GM23248 (cell line): ENCODE measurements around the gene ELAVL4. TPM values are rescaled to one million over a fixed set of nuclear protein-coding genes. Genes with fewer than 3 reads are reported as not detected.

Experiments
- DNase-seq: peaks from one replicate; pipeline ENCODE4 v3.0.0-alpha.2; 2015
- H2AFZ ChIP-seq: fragments of 200-600 bp; sonication (generic); 2 replicates; pipeline ENCODE4 v1.6.1; 2016; ENCODE audit warnings: antibody characterized with exemption
- H3F3A ChIP-seq: fragments of 200-600 bp; sonication (generic); 2 replicates; pipeline ENCODE4 v1.6.1; 2016; ENCODE audit warnings: mild to moderate bottlenecking, antibody characterized with exemption, mixed run types; ENCODE audit not compliant: insufficient read depth
- H3K27ac ChIP-seq: fragments of 200-600 bp; sonication (generic); 2 replicates; pipeline ENCODE4 v1.5.1; 2016; ENCODE audit warnings: mild to moderate bottlenecking
- H3K27me3 ChIP-seq: fragments of 200-600 bp; sonication (generic); replicated peaks from 2 replicates; pipeline ENCODE4 v1.6.1; 2016; ENCODE audit warnings: mild to moderate bottlenecking; ENCODE audit not compliant: insufficient read depth
- H3K36me3 ChIP-seq: fragments of 200-600 bp; sonication (generic); 2 replicates; pipeline ENCODE4 v1.6.1; 2016; ENCODE audit warnings: low read depth, mild to moderate bottlenecking
- H3K4me1 ChIP-seq: fragments of 200-600 bp; sonication (generic); 2 replicates; pipeline ENCODE4 v1.6.1; 2016; ENCODE audit warnings: mild to moderate bottlenecking; ENCODE audit not compliant: insufficient read depth
- H3K4me2 ChIP-seq: fragments of 200-600 bp; sonication (generic); one replicate; pipeline ENCODE4 v1.6.1; 2016; ENCODE audit warnings: mild to moderate bottlenecking; ENCODE audit not compliant: unreplicated experiment
- H3K4me3 ChIP-seq: fragments of 200-600 bp; sonication (generic); 2 replicates; pipeline ENCODE4 v1.5.1; 2016; ENCODE audit warnings: mild to moderate bottlenecking
- H3K79me2 ChIP-seq: fragments of 200-600 bp; sonication (generic); 2 replicates; pipeline ENCODE4 v1.6.1; 2016; ENCODE audit warnings: mild to moderate bottlenecking; ENCODE audit not compliant: insufficient read depth
- H3K9ac ChIP-seq: fragments of 200-600 bp; sonication (generic); 2 replicates; pipeline ENCODE4 v1.6.1; 2016; ENCODE audit warnings: mild to moderate bottlenecking
- H3K9me2 ChIP-seq: fragments of 200-600 bp; sonication (generic); 2 replicates; pipeline ENCODE4 v1.6.1; 2016; ENCODE audit warnings: mixed run types, mild to moderate bottlenecking, moderate library complexity; ENCODE audit not compliant: insufficient read depth
- H3K9me3 ChIP-seq: fragments of 200-600 bp; sonication (generic); one replicate; pipeline ENCODE4 v1.6.1; 2017; ENCODE audit warnings: low read depth
- H4K20me1 ChIP-seq: fragments of 200-600 bp; sonication (generic); 2 replicates; pipeline ENCODE4 v1.6.0; 2016; ENCODE audit not compliant: insufficient read depth
- EZH2 ChIP-seq: fragments of 200-600 bp; sonication (generic); IDR thresholded peaks from 2 replicates; pipeline ENCODE4 v1.6.1; 2018; ENCODE audit warnings: antibody characterized with exemption, mild to moderate bottlenecking; ENCODE audit not compliant: insufficient read depth, poor library complexity, severe bottlenecking
- EZH2phosphoT487 ChIP-seq: fragments of 200-600 bp; sonication (generic); IDR thresholded peaks from 2 replicates; pipeline ENCODE4 v1.6.1; 2018; ENCODE audit warnings: antibody characterized with exemption, moderate library complexity, mild to moderate bottlenecking, low read depth; ENCODE audit not compliant: insufficient read depth
- WGBS, 2 experiments: methylation state at CpG; one replicate each; pipeline ENCODE4 v1.1.6; 2015 to 2017; ENCODE audit warnings: low lambda C conversion rate in 2 of 2, low coverage in 1 of 2; ENCODE audit errors: missing lambda C conversion rate in 2 of 2; 5-methylcytosine and 5-hydroxymethylcytosine counted together
- in situ Hi-C: fragments of 300-500 bp; cut with MboI; formaldehyde crosslinking; loops from 2 replicates; pipeline ENCODE4 v1.15.0; 2020
- polyA plus RNA-seq: library from polyadenylated mRNA; unstranded; fragments of >200 nt; fragmentation: Nextera tagmentation; extraction: Ambion mirVana; gene quantifications from 2 replicates; pipeline ENCODE4 v1.2.1, GENCODE V29; 2016
- total RNA-seq: library from RNA; depleted of rRNA; stranded (reverse); fragments of >200 nt; shearing (Covaris generic); gene quantifications from 2 replicates; pipeline ENCODE4 v1.2.3, GENCODE V29; 2014

The ELAVL4 gene
- total and polyA plus RNA-seq, 2 experiments from 2014 or later = 0.18 TPM; not detected in 1

DNA sequence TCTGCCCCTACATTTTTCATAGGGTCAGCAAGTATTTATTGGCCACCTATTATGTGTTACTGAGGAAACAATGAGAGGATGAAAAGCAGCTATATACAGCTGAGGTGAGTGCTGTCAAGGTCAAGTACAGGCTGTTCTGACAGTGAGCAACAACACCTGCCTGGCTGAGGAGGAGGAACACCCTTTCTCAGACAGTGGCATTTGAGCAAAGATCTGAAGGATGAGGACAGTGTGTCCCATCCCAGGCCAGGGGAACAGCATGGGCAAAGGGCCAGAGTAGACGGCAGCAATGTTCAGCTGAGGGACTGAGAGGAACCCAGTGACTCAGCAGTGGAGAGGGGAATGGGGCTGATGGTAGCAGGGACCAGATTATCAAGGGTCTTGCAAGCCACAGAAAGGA, 101.0 kb downstream of the ELAVL4 start:
- TF ChIP-seq EZH2 = no peak
- no peak for TF ChIP-seq EZH2phosphoT487
- no peak overlapping the region for H2AFZ ChIP-seq
- H4K20me1 ChIP-seq = no peaks in the 10 kb centered on the region
- H3F3A ChIP-seq = no peaks in the 10 kb centered on the region
- H3K4me1 ChIP-seq = no peaks in the 10 kb centered on the region
- no peaks in the 10 kb centered on the region for H3K9me2 ChIP-seq
- H3K27ac ChIP-seq = no peak overlapping the region
- H3K4me3 ChIP-seq = no peak overlapping the region
- H3K27me3 ChIP-seq = no peaks in the 10 kb centered on the region
- no peak for DNase-seq
- no peaks in the 10 kb centered on the region for H3K79me2 ChIP-seq
- no peak overlapping the region for H3K4me2 ChIP-seq
- 0 to 10% methylated on average over 1 of the region's 1 CpG for WGBS, 2 experiments
- in situ Hi-C loops = no loop called here
- H3K36me3 ChIP-seq = no peaks in the 10 kb centered on the region
- no peaks in the 10 kb centered on the region for H3K9me3 ChIP-seq
- H3K9ac ChIP-seq = no peak overlapping the region

DNA sequence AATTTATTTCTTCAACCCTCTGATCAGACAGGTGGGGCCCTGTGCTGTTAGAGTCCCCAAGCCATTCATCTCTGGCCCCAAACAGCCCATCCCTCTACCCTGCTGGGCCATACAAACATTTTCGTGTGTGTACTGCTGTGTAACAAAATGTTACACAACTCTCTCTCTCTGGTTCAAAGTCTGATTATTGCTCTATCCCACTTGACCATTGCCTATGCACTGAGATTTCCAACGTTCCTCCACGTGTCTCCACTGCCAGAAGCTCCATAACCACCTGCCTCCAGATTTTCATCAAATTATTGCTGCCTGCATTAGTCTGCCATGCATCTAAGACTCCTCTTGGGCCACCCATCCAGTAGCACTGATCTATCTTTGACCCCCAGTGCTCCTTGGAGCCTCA, 104.8 kb downstream of the ELAVL4 start:
- WGBS, 2 experiments = 3% methylated on average over 3 of the region's 3 CpGs

DNA sequence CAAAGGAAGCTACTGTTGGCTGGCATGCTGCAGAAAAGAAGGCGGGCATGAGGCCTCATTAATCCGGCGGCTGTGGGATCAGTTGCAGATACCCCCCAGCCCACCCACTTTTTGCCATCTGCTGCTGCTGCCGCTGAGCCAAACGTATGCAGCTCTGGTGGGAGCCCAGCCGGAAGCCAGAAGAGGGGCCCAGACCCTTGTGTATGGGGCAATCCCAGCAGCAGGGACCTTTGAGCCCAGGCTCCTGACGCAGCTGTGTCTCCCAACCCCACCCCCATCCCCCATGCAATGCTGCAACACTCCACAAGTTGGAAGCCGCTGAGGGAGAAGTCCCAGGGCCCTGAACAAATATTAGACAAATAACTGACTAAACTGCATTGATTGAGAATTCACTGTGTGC, 106.0 kb downstream of the ELAVL4 start:
- 21 to 31% methylated on average over 8 of the region's 8 CpGs for WGBS, 2 experiments
- Histone ChIP-seq H3F3A (no peaks in the 10 kb centered on the region), H4K20me1 (no peaks in the 10 kb centered on the region), H3K9me2 (no peaks in the 10 kb centered on the region), H3K79me2 (no peaks in the 10 kb centered on the region), H3K27me3 (no peaks in the 10 kb centered on the region), H3K4me3 (no peak overlapping the region), H3K4me2 (no peak overlapping the region), H3K9ac (no peak overlapping the region), H3K36me3 (no peaks in the 10 kb centered on the region), H2AFZ (no peak overlapping the region), H3K4me1 (no peaks in the 10 kb centered on the region), H3K9me3 (no peaks in the 10 kb centered on the region), H3K27ac (no peak overlapping the region)
- DNase-seq = no peak
- in situ Hi-C loops = no loop called here
- TF ChIP-seq EZH2phosphoT487 (no peak), EZH2 (no peak)

More for the DNA sequence above, 104.8 kb downstream of the ELAVL4 start:
- Histone ChIP-seq H3K9me2 (no peaks in the 10 kb centered on the region), H3K36me3 (no peaks in the 10 kb centered on the region), H3K4me2 (no peak overlapping the region), H4K20me1 (no peaks in the 10 kb centered on the region), H3K4me3 (no peak overlapping the region), H2AFZ (no peak overlapping the region), H3K4me1 (no peaks in the 10 kb centered on the region), H3K9me3 (no peaks in the 10 kb centered on the region), H3K9ac (no peak overlapping the region), H3K27me3 (no peaks in the 10 kb centered on the region), H3K27ac (no peak overlapping the region), H3F3A (no peaks in the 10 kb centered on the region), H3K79me2 (no peaks in the 10 kb centered on the region)
- in situ Hi-C loops = no loop called here
- no peak for DNase-seq
- TF ChIP-seq EZH2phosphoT487 (no peak), EZH2 (no peak)

DNA sequence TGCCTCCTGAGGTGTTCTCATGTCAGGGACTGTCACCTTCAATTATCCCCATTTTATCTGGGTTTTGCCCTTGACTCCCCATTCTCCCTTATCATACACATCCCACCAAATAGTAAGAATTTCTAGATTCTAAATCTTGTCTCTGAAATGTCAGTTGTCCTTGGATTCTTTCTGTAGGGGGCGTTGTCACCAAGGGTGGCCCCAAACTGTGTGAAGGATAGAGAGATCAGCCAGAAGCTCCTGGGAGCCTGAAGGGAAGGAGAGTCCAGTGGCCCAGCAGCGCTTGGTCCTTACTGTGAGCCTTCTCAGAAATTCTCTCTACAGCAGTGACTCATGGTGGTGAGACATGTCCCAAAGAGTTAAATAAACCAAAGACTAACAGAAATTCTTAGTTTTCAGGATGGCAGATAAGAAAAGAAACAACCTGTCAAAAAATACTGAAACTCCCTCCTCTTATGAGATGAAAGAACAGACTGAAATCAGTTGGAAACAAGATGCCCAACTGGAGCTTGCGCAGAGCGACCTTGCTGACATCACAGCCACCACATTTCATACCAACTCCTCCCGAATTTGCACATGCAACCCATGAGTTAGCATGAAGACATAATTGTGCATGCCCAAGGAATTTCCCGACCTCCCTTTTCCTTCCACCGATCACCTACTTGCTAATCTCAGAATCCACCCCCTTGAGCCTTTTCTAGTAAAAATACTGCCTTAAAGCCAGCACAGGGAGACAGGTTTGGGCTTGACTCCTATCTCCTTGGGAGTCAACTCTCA, 109.8 kb downstream of the ELAVL4 start:
- WGBS, 2 experiments = 27 to 32% methylated on average over 7 of the region's 7 CpGs
- H3K9me3 ChIP-seq = no peaks in the 10 kb centered on the region
- no peaks in the 10 kb centered on the region for H3K36me3 ChIP-seq
- H3K9ac ChIP-seq = no peak overlapping the region
- H3K79me2 ChIP-seq = no peaks in the 10 kb centered on the region
- H2AFZ ChIP-seq = no peak overlapping the region
- TF ChIP-seq EZH2phosphoT487 (no peak), EZH2 (no peak)
- no peaks in the 10 kb centered on the region for H3K4me1 ChIP-seq
- H4K20me1 ChIP-seq = no peaks in the 10 kb centered on the region
- DNase-seq = no peak
- H3F3A ChIP-seq = no peaks in the 10 kb centered on the region
- no peak overlapping the region for H3K4me3 ChIP-seq
- H3K9me2 ChIP-seq = no peaks in the 10 kb centered on the region
- H3K4me2 ChIP-seq = no peak overlapping the region
- H3K27me3 ChIP-seq = no peaks in the 10 kb centered on the region
- in situ Hi-C loops = no loop called here
- no peak overlapping the region for H3K27ac ChIP-seq
